Measurements from ENCODE around the gene ZNF546.
A peak's percentile ranks its signal among the peaks of the same experiment; 100 is the strongest.

Gene ZNF546

GRCh38 chr19:40055832-40056504 lies 59.1 kb downstream of the ZNF546 start, which contains the start of gene ZNF780B:
ZNF780B (minus strand) TSS chr19:40056231; CDS start chr19:40050332, 5,899 bp downstream.
- peak; percentile 63 for DNase-seq (ENCODE audit: low spot score)

GRCh38 chr19:40056505-40056904 lies 59.6 kb downstream of the ZNF546 start:
- DNase-seq (ENCODE audit: low spot score), result no peak

GRCh38 chr19:40057166-40057565 lies 60.3 kb downstream of the ZNF546 start:
- no peak for DNase-seq (ENCODE audit: low spot score)

GRCh38 chr19:40059624-40060023 lies 62.8 kb downstream of the ZNF546 start:
- DNase-seq (ENCODE audit: low spot score), result no peak

GRCh38 chr19:40070058-40070457 lies 73.2 kb downstream of the ZNF546 start:
- DNase-seq (ENCODE audit: low spot score), result no peak
